GM23338 (cell line): Measurements from ENCODE around the gene CDK5. TPM values are rescaled to one million over a fixed set of nuclear protein-coding genes. Genes with fewer than 3 reads are reported as not detected.

Experiments
- ATAC-seq: fragments of 200-7000 bp; cut with Tn5 transposase; 3 replicates; pipeline ENCODE4 v1.9.1; 2020
- DNase-seq: peaks from one replicate; pipeline ENCODE4 v3.0.0-alpha.2; 2015; ENCODE audit warnings: low spot score
- H2AFZ ChIP-seq: fragments of 200-600 bp; sonication (generic); 2 replicates; pipeline ENCODE4 v1.8.0; 2016; ENCODE audit warnings: antibody characterized with exemption, mild to moderate bottlenecking, moderate library complexity
- H3F3A ChIP-seq: fragments of 200-600 bp; sonication (generic); replicated peaks from 2 replicates; pipeline ENCODE4 v1.8.0; 2017; ENCODE audit warnings: antibody characterized with exemption, mixed run types, low read depth
- H3K27ac ChIP-seq: fragments of 200-600 bp; sonication (generic); 2 replicates; pipeline ENCODE4 v1.6.1; 2016; ENCODE audit warnings: low read depth
- H3K27me3 ChIP-seq: fragments of 200-600 bp; sonication (generic); 2 replicates; pipeline ENCODE4 v1.8.0; 2016; ENCODE audit warnings: mild to moderate bottlenecking, mixed run types, moderate library complexity; ENCODE audit not compliant: insufficient read depth
- H3K36me3 ChIP-seq: fragments of 200-600 bp; sonication (generic); 2 replicates; pipeline ENCODE4 v1.8.0; 2016; ENCODE audit warnings: mild to moderate bottlenecking; ENCODE audit not compliant: insufficient read depth
- H3K4me1 ChIP-seq: fragments of 200-600 bp; sonication (generic); 2 replicates; pipeline ENCODE4 v1.8.0; 2016; ENCODE audit warnings: mild to moderate bottlenecking, moderate library complexity; ENCODE audit not compliant: insufficient read depth
- H3K4me2 ChIP-seq: fragments of 200-600 bp; sonication (generic); 2 replicates; pipeline ENCODE4 v1.7.1; 2017; ENCODE audit warnings: mixed run types
- H3K4me3 ChIP-seq: fragments of 200-600 bp; sonication (generic); 2 replicates; pipeline ENCODE4 v1.6.1; 2016; ENCODE audit warnings: mixed run types
- H3K79me2 ChIP-seq: fragments of 200-600 bp; sonication (generic); replicated peaks from 2 replicates; pipeline ENCODE4 v1.8.0; 2017; ENCODE audit warnings: mild to moderate bottlenecking; ENCODE audit not compliant: insufficient read depth
- H3K9me2 ChIP-seq: fragments of 200-600 bp; sonication (generic); 2 replicates; pipeline ENCODE4 v1.8.0; 2017; ENCODE audit not compliant: insufficient read depth
- H4K20me1 ChIP-seq: fragments of 200-600 bp; sonication (generic); replicated peaks from 2 replicates; pipeline ENCODE4 v1.8.0; 2017; ENCODE audit warnings: mild to moderate bottlenecking; ENCODE audit not compliant: insufficient read depth
- H3K27ac Mint-ChIP-seq: 2 replicates; pipeline ENCODE4 v1.8.0; 2020; ENCODE audit warnings: inconsistent platforms, mild to moderate bottlenecking, moderate library complexity, mixed read lengths
- H3K27me3 Mint-ChIP-seq: 3 replicates; pipeline ENCODE4 v1.8.0; 2022; ENCODE audit warnings: low read depth, mild to moderate bottlenecking, moderate library complexity, mixed read lengths, inconsistent platforms; ENCODE audit not compliant: insufficient read depth, poor library complexity
- H3K36me3 Mint-ChIP-seq: 3 replicates; pipeline ENCODE4 v1.8.0; 2021; ENCODE audit warnings: low read depth, mild to moderate bottlenecking, inconsistent platforms, moderate library complexity, mixed read lengths
- H3K4me1 Mint-ChIP-seq: 3 replicates; pipeline ENCODE4 v1.8.0; 2020; ENCODE audit warnings: mild to moderate bottlenecking, inconsistent platforms, mixed read lengths
- H3K4me3 Mint-ChIP-seq: 3 replicates; pipeline ENCODE4 v1.8.0; 2021; ENCODE audit warnings: moderate library complexity, mild to moderate bottlenecking, inconsistent platforms, mixed read lengths
- H3K9me3 Mint-ChIP-seq: 3 replicates; pipeline ENCODE4 v1.8.0; 2020; ENCODE audit warnings: moderate library complexity, mild to moderate bottlenecking, inconsistent platforms, mixed read lengths
- CTCF ChIP-seq, 2 experiments: fragments of 200-600 bp in 1 of 2; sonication (generic) in 1 of 2; conservative IDR thresholded peaks; 2 replicates each; pipeline versions ENCODE4 v1.5.1 to v1.6.1; 2016 to 2017; ENCODE audit warnings: antibody characterized with exemption in 2 of 2, low read depth in 2 of 2, mild to moderate bottlenecking in 2 of 2, moderate library complexity in 1 of 2
- JUNB ChIP-seq: IDR thresholded peaks from one replicate; pipeline ENCODE4 v1.6.1; 2016; ENCODE audit warnings: antibody characterized with exemption; ENCODE audit not compliant: unreplicated experiment
- POLR2AphosphoS5 ChIP-seq: IDR thresholded peaks from 2 replicates; pipeline ENCODE4 v1.6.1; 2016; ENCODE audit warnings: antibody characterized with exemption, low read depth
- REST ChIP-seq: IDR thresholded peaks from one replicate; pipeline ENCODE4 v1.6.1; 2018; ENCODE audit warnings: antibody characterized with exemption; ENCODE audit not compliant: unreplicated experiment
- ZNF114 ChIP-seq: fragments of 250-450 bp; sonication (Bioruptor Pico); IDR thresholded peaks from 2 replicates; pipeline ENCODE4 v1.5.0; 2020; ENCODE audit warnings: mild to moderate bottlenecking, moderate library complexity
- ZNF331 ChIP-seq: fragments of 250-450 bp; sonication (Bioruptor Pico); IDR thresholded peaks from 2 replicates; pipeline ENCODE4 v1.5.0; 2020; ENCODE audit warnings: low read depth, mild to moderate bottlenecking, moderate library complexity
- polyA plus RNA-seq: library from polyadenylated mRNA; unstranded; fragments of >200 nt; fragmentation: Nextera tagmentation; extraction: Ambion mirVana; gene quantifications from 2 replicates; pipeline ENCODE4 v1.2.1, GENCODE V29; 2016
- total RNA-seq: library from RNA; depleted of rRNA; stranded (reverse); fragments of >200 nt; shearing (Covaris generic); gene quantifications from 2 replicates; pipeline ENCODE4 v1.2.3, GENCODE V29; 2014

CDK5 gene
- total and polyA plus RNA-seq, 2 experiments from 2014 or later, result 19.8 to 27.1 TPM

GRCh38 chr7:151079199-151079910 is 21.7 kb upstream of the CDK5 start:
- Histone ChIP-seq H3K4me1 (peaks cover 31% of the 10 kb centered on the region), H2AFZ (no peak overlapping the region), H3K27me3 (peaks cover 8% of the 10 kb centered on the region), H4K20me1 (peaks cover 12% of the 10 kb centered on the region), H3F3A (0 out of 2 replicates have a peak, but pooled peaks cover 15% of the 10 kb centered on the region), H3K4me2 (peak overlapping the region; percentile 98), H3K9me2 (no peaks in the 10 kb centered on the region), H3K4me3 (peak overlapping the region; percentile 91), H3K79me2 (peaks cover 6% of the 10 kb centered on the region; the same call in 1 of the 2 replicates), H3K36me3 (no peaks in the 10 kb centered on the region), H3K27ac (no peak overlapping the region)
- Mint-ChIP-seq H3K9me3 (peaks cover 2% of the 10 kb centered on the region; the same call in 1 of the 3 replicates), H3K27me3 (peaks cover 23% of the 10 kb centered on the region), H3K4me1 (peaks cover 37% of the 10 kb centered on the region), H3K36me3 (peaks cover 23% of the 10 kb centered on the region), H3K27ac (no peak overlapping the region), H3K4me3 (peak overlapping the region; percentile 89)
- DNase-seq (no peak), ATAC-seq (no peak)
- TF ChIP-seq REST, result peak; percentile 31
- TF ChIP-seq JUNB, result no peak
- no peak for TF ChIP-seq CTCF (conservative IDR thresholded peaks at IDR 0.05; ENCODE audit: low read depth in 2 of 2)

- H3K27ac Mint-ChIP-seq, result no peak overlapping the region
- peak overlapping the region; percentile 89 for H3K4me3 Mint-ChIP-seq
- Histone ChIP-seq H3K36me3 (0 out of 2 replicates have a peak, but pooled peaks cover under 1% of the 10 kb centered on the region), H3K27me3 (no peaks in the 10 kb centered on the region), H3K4me2 (peak overlapping the region; percentile 29; the same call in 1 of the 2 replicates), H3K27ac (no peak overlapping the region), H3F3A (0 out of 2 replicates have a peak, but pooled peaks cover 15% of the 10 kb centered on the region), H3K79me2 (peaks cover 6% of the 10 kb centered on the region; the same call in 1 of the 2 replicates), H2AFZ (no peak overlapping the region), H3K4me3 (peak overlapping the region; percentile 91; the same call in 1 of the 2 replicates), H4K20me1 (peaks cover 12% of the 10 kb centered on the region), H3K9me2 (no peaks in the 10 kb centered on the region), H3K4me1 (peaks cover 25% of the 10 kb centered on the region)
- ATAC-seq, result 0 out of 3 replicates have a peak, but pooled peaks have one; percentile 0
- H3K4me1 Mint-ChIP-seq, result peaks cover 37% of the 10 kb centered on the region
- no peak for DNase-seq
- peaks cover 24% of the 10 kb centered on the region for H3K27me3 Mint-ChIP-seq
- H3K9me3 Mint-ChIP-seq, result peaks cover 2% of the 10 kb centered on the region; the same call in 1 of the 3 replicates
- peaks cover 28% of the 10 kb centered on the region for H3K36me3 Mint-ChIP-seq
- TF ChIP-seq POLR2AphosphoS5 (peak; percentile 44; the same call in 1 of the 2 replicates), ZNF331 (CRISPR knock-in tag) (no peak), ZNF114 (CRISPR knock-in tag) (no peak)
Observed at GRCh38 chr7:151078233-151079040, 20.7 kb upstream of the CDK5 start.
